Stimulated activated CD4-positive, alpha-beta T cell treated with anti-CD3 and anti-CD28 coated beads, Interleukin-15, amount 100 ng/mL, for 24 hours (primary cell): ENCODE results near the gene MAP3K6.
"Not testable (repeated sequence)": the region's sequence is repeated elsewhere in the genome, so short reads cannot be mapped to it uniquely, and the experiment has no call there.

Experiments used
- DNase-seq: peaks from one replicate; pipeline ENCODE4 v3.0.0-alpha.2; 2020

MAP3K6 gene

DNA sequence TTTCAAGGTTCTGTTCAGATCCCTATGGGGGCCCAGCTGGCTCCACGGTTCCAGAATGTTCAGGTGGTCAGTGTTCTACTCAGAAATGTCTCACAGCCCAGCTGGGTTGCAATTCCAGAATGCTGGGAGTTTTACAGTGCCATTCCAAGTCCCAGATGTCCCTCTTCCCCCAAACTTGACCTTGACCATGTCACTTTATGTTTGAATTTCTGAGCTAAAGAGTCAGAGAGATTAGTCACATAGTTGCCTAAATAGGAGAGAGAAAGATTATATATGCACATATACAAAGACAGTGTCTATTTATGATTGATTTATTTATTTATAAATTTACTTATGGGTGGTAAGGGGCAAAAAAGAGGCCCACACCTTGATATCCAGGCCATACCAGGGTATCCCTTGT lies 28.2 kb upstream of the MAP3K6 start:
- DNase-seq, result no peak

DNA sequence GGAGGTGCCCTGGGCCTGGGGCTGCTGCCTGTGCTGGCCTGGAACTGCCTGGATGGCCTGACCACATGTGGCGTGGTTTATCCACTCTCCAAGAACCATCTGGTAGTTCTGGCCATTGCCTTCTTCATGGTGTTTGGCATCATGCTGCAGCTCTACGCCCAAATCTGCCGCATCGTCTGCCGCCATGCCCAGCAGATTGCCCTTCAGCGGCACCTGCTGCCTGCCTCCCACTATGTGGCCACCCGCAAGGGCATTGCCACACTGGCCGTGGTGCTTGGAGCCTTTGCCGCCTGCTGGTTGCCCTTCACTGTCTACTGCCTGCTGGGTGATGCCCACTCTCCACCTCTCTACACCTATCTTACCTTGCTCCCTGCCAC lies 27.5 kb upstream of the MAP3K6 start:
- no peak for DNase-seq

DNA sequence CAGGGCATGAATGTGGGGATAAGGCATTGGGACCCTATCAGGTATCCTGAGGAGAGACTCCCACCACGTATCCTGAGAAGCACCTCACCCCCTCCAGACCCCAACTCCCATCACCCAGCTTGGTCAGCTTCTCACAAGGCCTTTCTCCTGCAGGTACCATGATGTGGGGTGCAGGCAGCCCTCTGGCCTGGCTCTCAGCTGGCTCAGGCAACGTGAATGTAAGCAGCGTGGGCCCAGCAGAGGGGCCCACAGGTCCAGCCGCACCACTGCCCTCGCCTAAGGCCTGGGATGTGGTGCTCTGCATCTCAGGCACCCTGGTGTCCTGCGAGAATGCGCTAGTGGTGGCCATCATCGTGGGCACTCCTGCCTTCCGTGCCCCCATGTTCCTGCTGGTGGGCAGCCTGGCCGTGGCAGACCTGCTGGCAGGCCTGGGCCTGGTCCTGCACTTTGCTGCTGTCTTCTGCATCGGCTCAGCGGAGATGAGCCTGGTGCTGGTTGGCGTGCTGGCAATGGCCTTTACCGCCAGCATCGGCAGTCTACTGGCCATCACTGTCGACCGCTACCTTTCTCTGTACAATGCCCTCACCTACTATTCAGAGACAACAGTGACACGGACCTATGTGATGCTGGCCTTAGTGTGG lies 27.0 kb upstream of the MAP3K6 start:
- DNase-seq, result no peak

DNA sequence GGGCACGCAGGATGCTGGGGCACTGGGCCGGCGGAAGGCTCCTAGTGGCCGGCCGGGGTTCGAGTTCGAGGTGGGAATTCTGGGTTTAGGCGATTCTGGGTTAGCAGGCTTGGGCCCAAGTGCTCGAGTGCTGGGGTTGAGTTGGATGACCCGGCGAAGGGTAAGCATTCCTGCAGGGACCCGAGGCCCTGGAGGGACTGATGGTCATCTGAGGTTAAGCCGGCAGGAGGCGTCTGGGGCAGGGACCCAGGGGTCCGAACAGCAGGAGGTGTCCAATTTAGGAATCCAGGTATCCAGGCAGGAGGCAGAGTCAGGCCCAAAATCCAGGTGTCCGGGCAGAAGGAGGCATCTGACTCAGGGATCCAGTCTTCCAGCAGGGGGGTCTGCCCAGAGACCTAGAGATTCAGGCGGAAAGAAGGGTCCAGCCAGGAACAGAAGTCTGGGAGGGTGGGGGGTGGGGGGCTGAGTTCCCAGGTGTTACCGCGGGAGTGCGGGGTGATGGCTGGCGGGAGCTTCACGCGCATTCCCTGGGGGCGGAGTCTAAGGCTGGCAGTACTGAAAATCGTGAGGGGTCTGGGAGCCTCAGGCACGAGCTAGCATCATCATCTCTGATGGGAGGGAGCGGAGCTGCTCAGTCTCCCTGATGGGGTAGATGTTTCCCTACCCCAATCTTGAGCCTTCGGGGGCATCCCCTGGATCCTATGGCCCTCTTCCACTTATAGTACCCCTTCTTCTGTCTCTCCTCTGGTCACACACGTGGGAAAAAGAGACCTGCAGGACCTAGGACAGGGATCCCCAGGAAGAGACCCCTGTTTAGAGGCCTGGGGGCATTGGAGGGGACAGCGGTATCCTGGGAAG lies 26.2 kb upstream of the MAP3K6 start:
- peak; percentile 23 for DNase-seq

DNA sequence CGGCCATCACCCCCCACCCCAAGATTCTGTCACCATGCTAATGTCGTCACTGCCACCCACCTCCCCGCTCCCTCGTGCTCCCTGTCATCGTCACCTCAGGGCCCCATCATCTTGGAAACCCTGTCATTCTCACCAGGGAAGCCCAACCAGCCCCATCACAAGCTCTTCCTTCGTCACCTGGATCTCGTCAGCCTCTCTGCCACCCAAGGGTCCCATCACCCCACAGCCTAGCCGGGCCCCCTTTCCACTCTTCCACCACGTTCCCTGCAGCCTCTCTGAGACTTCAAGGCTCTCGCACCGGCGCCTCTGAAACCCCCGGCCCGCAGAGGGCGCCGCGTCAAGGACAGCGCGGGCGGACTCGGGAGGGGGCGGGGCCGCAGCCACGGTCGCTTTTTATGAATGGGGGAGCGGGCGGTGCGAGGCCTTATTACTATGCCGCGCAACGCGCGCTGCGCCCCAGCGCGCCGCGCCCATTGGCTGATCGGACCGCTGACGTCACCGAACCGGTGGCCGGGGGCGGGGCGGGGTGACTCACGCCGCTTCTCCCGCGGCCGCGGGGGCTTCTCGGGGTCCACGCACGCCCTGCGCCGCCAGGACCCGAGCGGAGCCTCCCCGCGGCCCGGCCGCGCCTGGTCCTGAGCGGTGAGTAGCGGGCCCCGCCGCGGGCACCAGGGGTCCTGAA lies 25.5 kb upstream of the MAP3K6 start, which contains the start of gene GPR3:
GPR3 (plus strand) TSS at position 527 of the 682 bp plus-strand sequence. CDS start 1,177 bp downstream, outside the sequence.
- DNase-seq, result peak; percentile 97

DNA sequence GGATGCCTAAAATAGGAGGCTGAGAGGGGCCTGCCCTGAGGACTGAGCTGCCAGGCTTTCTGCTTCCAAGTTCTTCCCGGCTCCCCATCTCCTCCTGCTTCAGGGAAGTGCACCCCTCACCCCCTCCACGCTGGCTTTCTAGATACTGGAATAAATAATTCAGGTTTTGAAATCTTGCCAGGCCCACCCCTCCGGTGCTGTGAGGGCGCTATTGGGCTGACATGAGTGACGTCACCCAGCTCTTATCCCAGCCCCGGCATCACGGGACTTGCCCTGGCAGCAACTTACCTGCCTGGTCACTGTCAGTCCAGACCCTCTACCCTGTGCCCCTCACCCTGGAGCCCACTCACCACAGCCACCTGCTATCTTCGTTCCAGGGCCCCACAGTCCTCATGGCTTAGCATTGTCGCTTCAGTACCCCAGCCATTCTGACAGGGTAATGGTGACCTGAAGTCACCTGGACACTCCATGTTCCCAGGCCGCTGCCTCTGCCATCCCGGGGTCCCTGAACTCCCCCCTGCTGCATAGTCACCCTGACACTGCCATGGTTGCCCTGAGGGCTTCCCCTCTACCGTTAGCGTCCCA lies 24.8 kb upstream of the MAP3K6 start:
- peak; percentile 62 for DNase-seq

DNA sequence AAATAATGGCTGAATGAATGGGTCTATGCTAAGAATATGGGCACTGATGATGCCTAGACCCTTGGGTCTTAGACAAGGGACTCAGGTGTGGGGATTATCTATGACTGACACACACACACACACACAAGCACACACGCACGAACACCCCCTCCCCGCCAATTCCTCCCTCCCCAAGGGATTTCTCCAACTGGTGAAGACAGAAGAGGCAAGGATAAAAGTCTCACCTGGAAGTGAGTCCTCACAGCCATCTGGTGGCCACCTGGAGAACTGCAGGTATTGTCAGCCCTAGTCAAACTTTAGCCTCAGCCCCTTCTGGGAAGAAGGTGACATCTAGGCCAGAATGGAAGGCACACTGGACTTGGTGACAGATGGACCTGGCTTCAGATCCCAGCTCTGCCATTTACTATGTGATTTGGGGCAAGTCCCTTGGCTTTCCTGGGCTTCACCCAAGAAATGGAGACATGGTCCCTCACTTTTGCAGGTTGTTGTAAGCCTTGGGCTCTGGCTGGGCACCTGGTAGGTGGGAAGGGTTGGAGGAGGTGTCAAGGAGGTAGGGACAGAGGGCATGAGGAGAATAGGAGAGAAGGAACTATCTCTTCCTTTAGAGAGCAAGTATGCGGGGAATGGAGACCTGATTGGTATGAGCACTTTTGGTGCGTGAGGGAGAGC lies 21.7 kb upstream of the MAP3K6 start:
- peak; percentile 82 for DNase-seq

DNA sequence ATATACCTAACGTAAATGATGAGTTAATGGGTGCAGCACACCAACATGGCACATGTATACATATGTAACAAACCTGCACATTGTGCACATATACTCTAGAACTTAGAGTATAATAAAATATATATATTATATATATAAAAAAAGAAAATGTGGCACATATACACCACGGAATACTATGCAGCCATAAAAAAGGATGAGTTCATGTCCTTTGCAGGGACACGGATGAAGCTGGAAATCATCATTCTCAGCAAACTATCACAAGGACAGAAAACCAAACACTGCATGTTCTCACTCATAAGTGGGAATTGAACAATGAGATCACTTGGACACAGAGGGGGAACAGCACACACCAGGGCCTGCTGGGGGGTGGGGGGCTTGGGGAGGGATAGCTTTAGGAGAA lies 18.0 kb upstream of the MAP3K6 start:
- DNase-seq, result not testable (repeated sequence)

DNA sequence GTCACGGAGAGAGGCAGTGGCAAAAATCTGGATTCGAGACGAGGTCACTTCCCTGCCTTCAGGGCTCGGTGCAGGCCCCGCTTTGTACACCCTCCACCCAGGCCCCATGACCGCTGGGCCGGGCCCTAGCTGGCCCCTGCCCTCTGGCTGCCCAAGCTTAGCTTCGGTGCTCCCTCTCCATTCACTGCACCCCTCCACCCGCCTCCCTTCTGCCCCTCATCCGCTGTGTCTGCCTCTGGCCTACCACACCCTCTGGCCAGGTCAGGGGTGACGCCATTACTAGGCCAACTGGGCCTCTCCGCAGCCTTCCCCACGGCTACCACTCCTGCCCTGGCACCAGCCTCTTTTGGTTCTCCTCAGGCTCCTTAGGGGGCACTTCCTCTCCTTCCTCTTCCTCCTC lies 16.9 kb upstream of the MAP3K6 start:
- DNase-seq, result no peak

DNA sequence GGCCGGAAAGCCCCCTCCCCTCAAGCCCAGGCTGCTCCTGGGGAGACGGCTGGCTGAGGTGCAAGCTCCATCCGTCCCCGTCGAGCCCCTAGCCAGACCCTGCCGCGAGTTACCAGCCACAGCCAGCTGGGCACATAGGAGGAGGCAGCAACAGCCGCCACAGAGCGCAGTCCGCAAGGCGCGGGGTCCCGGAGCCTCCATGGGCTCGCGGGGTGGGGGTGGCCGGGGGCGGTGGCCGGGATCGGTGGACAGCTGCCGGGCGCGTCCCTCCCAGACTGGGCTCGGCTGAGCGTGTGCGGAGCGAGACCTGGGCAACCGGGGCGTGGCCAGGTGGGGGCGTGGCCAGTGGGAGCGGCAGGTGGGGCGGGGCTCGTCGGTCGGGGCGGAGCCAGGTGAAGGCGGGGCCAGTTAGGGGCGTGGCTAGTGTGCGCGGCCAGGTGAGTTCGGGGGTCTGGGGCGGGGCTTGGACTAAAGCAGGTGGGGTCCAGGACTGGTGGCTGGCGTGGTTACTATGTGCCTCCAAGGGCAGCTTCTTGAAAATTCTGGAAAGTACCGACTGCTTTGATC lies 16.4 kb upstream of the MAP3K6 start, which contains the start of gene CD164L2:
CD164L2 (minus strand) TSS at position 295 of the 567 bp plus-strand sequence; CDS start at position 201, 94 bp downstream.
- DNase-seq, result peak; percentile 54

DNA sequence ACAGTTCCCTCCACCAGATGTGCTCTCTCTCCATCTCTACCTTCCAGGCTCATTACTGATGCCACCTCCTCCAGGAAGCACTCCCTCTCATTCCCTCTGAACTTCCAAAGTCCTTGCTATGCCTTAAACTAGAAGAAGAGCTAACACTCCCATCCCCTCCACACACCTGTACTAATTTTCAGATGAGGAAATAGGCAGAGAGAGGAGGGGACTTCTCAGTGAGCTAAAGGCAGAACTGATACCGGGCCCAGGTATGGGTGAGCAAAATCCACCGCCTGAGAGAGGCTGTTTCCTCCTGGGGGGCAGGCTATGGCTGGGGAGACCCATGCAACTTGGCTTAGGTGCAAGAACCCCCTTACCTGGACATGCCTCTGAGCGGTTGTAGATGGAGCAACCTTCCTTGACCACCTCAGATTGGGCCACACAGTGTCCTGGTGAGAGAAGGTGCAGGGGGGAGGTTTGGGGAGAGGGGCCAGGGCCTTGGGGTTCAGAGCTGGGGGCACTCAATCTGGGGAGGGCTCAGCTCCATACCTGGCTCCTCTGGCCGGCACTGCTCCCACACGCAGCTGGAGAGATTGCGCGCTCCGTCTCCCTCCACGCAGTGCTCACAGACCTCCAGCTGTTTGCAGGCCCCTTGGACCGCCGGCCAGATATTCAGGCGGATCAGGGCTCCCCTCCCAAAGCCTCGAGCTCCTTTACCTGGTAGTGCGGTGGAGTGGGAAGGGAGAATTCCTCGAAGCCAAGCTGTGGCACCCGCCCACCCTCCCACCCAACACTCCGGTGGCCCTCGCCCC lies 15.4 kb upstream of the MAP3K6 start:
- DNase-seq, result no peak

DNA sequence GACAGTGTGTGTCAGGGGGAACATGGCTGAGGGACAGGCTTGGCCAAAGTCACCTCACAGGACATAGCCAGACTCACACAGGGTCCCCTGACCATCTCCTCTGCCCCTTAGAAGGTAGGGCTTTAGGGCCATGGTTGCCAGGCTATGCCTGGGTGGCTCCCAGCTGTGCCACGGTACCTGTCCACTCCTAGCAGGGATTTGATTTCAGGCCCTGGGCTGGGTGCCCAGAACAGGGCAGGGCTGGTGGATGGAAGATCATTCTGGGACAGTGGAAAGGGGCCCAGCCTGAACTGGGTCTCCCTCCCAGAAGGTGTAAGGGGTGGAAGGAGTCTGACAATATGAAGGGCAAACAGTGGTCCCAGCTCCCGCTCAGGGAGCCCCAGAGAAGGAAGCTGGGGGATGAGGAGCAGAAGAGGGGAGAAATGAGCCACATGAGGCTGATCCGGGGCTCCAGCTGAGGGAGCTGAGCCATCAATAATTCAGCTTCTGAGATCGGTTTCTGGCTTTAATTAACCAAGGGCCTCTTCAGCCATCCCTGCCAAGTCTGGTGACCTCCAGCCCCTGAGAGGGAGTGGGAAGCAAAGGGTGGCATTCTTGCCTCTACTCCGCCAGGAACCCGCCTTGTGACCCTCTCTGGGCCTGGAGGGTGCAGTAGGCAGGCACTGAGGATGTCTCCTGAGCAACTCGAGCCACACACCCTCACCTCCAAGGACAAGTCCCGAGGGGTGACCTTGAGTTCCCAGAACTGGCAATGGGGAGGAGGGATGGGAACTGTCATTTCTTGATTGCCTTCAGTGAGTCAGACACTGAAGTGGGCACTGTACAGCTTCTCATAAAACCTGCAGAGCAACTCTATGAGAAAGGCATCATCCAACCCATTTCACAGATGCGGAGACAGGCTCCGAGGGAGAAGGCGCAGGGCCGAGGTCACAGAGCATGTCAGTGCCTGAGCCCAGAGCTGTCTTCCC lies 14.3 kb upstream of the MAP3K6 start:
- DNase-seq, result no peak

DNA sequence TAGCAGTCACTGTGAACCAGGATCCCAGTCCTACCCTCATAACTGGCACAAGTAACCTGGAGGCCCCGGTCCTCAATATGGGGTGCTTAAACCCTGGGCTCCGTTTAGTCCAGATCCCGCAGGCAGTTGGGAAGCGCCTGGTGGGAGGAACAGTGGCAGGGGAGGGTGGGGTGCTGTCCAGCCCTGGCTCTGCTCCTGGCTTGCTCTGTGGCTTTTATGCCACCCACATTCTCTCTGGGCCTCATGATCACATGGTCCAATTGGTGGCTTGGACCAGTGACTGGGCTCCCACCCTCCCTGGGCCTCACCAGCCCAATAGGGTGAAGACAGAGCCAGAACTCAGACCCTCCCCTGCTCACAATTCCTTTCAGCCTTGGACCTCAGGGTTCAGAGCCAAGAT lies 13.5 kb upstream of the MAP3K6 start:
- DNase-seq, result no peak

DNA sequence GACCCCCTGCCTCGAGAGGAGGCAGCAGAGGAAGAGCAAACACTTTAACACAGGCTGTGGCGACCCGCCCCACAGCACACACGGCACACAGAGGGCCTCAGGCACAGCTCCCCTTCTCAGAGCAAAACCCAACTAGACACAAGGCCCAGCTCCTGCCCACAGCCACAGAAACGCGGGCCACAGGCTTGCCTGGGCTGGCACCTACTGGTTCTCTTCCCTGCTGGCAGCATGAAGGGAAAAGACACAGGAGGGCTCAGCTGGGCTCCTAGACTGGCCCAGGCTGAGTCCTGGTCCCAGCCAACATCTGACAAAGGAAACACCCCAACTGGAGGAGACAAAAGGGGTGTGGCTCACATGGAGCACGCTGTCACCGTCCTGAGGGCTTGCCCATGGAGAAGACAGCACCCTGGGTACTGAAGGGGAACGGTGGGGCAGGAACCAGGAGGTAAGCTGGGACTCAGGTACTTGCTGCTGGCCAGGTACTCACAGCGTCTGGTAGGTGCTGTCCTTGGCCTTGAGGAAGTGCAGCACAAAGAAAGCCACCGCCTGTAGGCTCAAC lies 12.9 kb upstream of the MAP3K6 start:
- DNase-seq, result no peak

DNA sequence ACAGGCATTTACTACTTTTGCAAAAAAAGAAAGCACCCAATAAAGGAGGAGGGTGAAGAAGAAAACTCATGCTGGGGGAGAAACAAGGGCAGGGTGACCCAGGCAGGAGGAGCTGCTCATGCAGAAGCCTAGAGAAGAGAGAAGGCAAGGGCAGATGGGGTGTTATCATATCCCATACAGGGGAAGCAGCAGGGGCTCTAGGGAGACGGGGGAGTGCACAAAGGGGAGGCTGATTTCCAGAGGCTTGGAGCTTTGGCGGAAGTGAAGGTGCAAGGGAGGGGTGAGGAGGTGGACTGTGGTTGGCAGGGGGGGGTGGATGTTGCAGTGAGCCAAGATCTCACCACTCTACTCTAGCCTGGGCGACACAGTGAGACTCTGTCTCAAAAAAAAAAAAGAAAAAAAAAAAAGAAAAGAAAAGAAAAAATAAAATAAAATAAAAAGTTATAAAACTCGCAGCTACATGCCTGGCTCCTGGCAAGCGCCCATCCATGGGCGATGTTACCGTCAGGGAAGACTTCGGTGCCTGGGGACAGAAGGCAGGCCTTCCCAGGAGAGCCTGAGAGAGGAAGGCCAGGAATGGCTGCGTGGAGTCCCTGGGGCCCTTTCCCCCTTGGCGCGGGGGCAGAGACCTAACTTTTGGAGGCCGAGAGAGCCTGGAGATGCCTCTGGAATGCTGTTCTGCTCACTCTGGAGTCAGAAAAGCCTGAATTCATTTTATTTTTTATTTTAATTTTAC lies 11.2 kb upstream of the MAP3K6 start:
- DNase-seq, result no peak

DNA sequence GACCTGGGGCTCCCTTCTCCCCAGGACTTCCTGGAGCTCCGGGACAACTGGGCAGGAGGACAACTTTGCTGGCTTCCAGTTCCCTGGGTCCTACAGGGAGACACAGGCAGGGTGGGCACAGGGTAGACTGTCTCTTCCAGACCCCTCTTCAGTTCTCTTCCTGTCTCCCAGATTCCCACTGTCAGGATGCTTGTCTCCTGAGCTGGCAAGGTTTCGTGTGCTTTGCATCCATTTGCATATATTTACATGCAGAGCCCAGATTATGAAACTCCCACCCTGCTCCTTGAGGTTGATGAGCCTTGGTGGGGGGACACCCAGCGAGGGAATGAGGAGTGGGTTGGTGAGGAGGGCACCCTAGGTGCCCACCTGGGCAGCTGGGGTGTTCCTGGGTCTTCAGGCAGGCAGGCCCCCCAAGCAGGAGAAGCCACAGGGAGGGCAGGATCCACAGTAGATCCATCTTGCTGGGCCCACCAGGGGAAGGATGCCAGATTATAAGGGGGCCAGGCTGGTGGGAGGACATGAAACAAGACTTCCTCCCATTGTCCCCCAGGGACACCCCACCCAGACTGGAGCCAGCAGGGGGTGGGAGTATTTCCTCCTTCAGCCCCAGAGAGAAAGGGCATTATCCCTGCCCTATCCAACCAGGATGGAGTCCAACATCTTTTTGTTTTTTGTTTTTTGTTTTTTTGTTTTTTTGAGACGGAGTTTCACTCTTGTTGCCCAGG lies 7.8 kb upstream of the MAP3K6 start, which contains the start of gene FCN3:
FCN3 (minus strand) TSS at position 463 of the 725 bp plus-strand sequence; CDS start at position 457, 6 bp downstream.
- no peak for DNase-seq

DNA sequence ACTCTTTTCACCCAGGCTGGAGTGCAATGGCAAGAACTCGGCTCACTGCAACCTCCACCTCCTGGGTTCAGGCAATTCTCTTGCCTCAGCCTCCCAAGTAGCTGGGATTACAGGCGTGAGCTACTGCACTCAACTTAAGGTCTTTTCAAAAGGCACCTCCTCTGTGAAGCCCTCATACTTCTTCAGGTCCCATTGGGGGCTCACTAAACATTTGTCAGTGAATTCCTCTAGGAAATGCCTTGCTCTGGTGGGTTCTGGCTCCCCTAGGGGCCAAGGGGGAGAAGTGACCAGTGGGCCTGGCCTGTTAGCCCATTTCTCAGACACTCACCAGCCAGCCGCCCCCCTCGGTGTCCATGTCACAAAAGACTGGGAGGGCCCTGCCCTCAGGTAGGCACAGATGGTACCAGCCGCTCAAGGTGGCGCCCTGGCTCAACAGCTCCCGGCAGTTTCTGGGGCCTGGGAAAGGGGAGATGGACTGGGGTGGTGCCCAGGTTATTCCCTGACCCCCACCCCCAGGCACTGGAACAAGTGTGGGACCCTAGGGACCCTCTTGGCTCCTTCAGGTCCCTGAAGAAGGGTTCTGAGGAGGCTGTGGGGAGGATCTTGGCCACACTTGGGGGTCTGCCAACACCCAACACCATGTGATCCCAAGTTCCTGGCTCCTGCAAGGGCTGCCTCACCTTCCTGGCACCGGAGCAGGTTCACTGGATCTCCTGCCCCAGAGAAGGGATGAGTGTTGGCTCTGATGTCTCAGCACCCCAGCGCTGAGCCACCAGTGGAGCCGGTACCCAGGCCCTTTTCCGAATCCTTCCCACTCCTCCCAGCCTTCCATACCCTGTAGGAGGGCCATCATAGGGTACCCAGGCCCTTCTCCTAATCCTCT lies 6.3 kb upstream of the MAP3K6 start:
- no peak for DNase-seq
